ENCODE results near the gene NOPCHAP1. TPM values are rescaled to one million over a fixed set of nuclear protein-coding genes. Genes with fewer than 3 reads are reported as not detected.

NOPCHAP1 gene
- polyA plus RNA-seq, 4 donors: 5.4 to 10.7 (median 7.7) TPM

DNA sequence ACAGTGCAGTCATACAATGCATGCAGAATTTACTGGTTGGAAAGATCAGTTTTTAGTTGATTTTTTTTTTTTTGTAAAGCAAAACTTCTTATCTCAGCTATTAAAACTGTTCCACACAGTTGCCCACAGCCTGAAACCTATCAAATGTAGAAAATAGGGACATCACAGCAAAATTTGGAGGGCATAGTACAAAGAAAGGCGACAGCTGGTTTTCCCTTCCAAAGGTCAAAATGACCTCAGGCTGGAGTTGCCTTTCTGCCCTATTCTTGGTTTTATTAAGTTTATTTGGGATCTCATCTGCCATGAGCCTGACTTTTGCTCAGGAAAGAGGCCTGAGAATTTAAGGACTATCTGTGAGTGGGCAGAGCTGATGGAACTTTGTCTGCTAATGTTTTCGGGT is 28.5 kb downstream of the NOPCHAP1 start:
- no peak for DNase-seq
- Histone ChIP-seq H3K9me3 (ENCODE audit: control insufficient read depth in 2 of 2, insufficient read depth in 1 of 2, low read depth in 1 of 2, low read length in 1 of 2) (peaks cover 0 to 14% of the 10 kb centered on the region in 2 donors), H3K4me1 (ENCODE audit: control insufficient read depth in 3 of 3, insufficient read depth in 2 of 3, low read depth in 1 of 3, low read length in 2 of 3) (peaks cover 0 to 2% (median 0%) of the 10 kb centered on the region in 3 donors), H3K27ac (ENCODE audit: low read depth in 1 of 3, low read length in 2 of 3) (no peak overlapping the region), H3K27me3 (ENCODE audit: control insufficient read depth in 3 of 3, insufficient read depth in 3 of 3, low read length in 3 of 3) (no peaks in the 10 kb centered on the region), H3K36me3 (ENCODE audit: control insufficient read depth in 3 of 3, insufficient read depth in 2 of 3, low read depth in 1 of 3, low read length in 3 of 3) (peaks cover 3 to 15% (median 5%) of the 10 kb centered on the region in 3 donors), H3K4me3 (ENCODE audit: low read depth in 1 of 3, low read length in 3 of 3) (no peak overlapping the region)
- WGBS, 3 donors: 50 to 80% (median 63%) methylated on average over 2 of the region's 2 CpGs
- FAIRE-seq: no peak

GRCh38 chr12:105015543-105015942 is 29.4 kb downstream of the NOPCHAP1 start:
- H3K36me3 ChIP-seq (ENCODE audit: control insufficient read depth in 3 of 3, insufficient read depth in 2 of 3, low read depth in 1 of 3, low read length in 3 of 3): peaks cover 3 to 15% (median 5%) of the 10 kb centered on the region in 3 donors
- FAIRE-seq: no peak
- 95 to 97% (median 96%) methylated on average over 4 of the region's 4 CpGs for WGBS, 3 donors
- H3K27me3 ChIP-seq (ENCODE audit: control insufficient read depth in 3 of 3, insufficient read depth in 3 of 3, low read length in 3 of 3): no peaks in the 10 kb centered on the region
- no peak for DNase-seq
- no peak overlapping the region for H3K4me3 ChIP-seq (ENCODE audit: low read depth in 1 of 3, low read length in 3 of 3)
- peaks cover 0 to 2% (median 0%) of the 10 kb centered on the region in 3 donors for H3K4me1 ChIP-seq (ENCODE audit: control insufficient read depth in 3 of 3, insufficient read depth in 2 of 3, low read depth in 1 of 3, low read length in 2 of 3)
- no peak overlapping the region for H3K27ac ChIP-seq (ENCODE audit: low read depth in 1 of 3, low read length in 2 of 3)
- peaks cover 0 to 14% of the 10 kb centered on the region in 2 donors for H3K9me3 ChIP-seq (ENCODE audit: control insufficient read depth in 2 of 2, insufficient read depth in 1 of 2, low read depth in 1 of 2, low read length in 1 of 2)

GRCh38 chr12:105018012-105018411 is 31.9 kb downstream of the NOPCHAP1 start:
- Histone ChIP-seq H3K27ac (ENCODE audit: low read depth in 1 of 3, low read length in 2 of 3) (no peak overlapping the region), H3K4me3 (ENCODE audit: low read depth in 1 of 3, low read length in 3 of 3) (no peak overlapping the region), H3K36me3 (ENCODE audit: control insufficient read depth in 3 of 3, insufficient read depth in 2 of 3, low read depth in 1 of 3, low read length in 3 of 3) (peaks cover 3 to 11% (median 5%) of the 10 kb centered on the region in 3 donors), H3K9me3 (ENCODE audit: control insufficient read depth in 2 of 2, insufficient read depth in 1 of 2, low read depth in 1 of 2, low read length in 1 of 2) (peaks cover 0 to 7% of the 10 kb centered on the region in 2 donors), H3K4me1 (ENCODE audit: control insufficient read depth in 3 of 3, insufficient read depth in 2 of 3, low read depth in 1 of 3, low read length in 2 of 3) (peaks cover 0 to 2% (median 0%) of the 10 kb centered on the region in 3 donors), H3K27me3 (ENCODE audit: control insufficient read depth in 3 of 3, insufficient read depth in 3 of 3, low read length in 3 of 3) (no peaks in the 10 kb centered on the region)
- WGBS, 3 donors: 91 to 94% (median 92%) methylated on average over 4 of the region's 4 CpGs
- no peak for FAIRE-seq
- DNase-seq: no peak

DNA sequence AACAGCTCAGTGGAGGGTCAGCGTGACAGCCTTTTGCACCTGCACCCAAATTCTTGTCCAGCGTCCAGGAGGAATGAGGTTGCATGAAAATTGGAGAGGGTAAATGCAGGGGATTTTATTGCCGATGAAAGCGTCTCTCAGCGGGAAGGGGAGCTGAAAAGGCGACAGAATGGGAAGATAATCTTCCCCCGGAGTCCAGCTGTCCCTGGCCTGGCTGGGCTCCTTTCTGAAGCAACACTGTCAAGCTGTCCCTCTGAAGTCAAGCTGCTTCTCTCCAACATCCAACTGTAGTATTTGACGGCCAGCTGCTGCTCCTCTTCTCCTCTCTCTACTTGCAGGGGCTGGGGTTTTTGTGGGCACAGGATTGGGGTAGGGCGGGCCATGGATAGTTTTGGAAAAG is 32.7 kb downstream of the NOPCHAP1 start:
- WGBS, 3 donors: 77 to 94% (median 86%) methylated on average over 9 of the region's 9 CpGs
- FAIRE-seq (no peak), DNase-seq (no peak)
- Histone ChIP-seq H3K27me3 (ENCODE audit: control insufficient read depth in 3 of 3, insufficient read depth in 3 of 3, low read length in 3 of 3) (no peaks in the 10 kb centered on the region), H3K36me3 (ENCODE audit: control insufficient read depth in 3 of 3, insufficient read depth in 2 of 3, low read depth in 1 of 3, low read length in 3 of 3) (peaks cover 3 to 5% (median 3%) of the 10 kb centered on the region in 3 donors), H3K27ac (ENCODE audit: low read depth in 1 of 3, low read length in 2 of 3) (no peak overlapping the region), H3K4me1 (ENCODE audit: control insufficient read depth in 3 of 3, insufficient read depth in 2 of 3, low read depth in 1 of 3, low read length in 2 of 3) (peaks cover 0 to 2% (median 0%) of the 10 kb centered on the region in 3 donors), H3K4me3 (ENCODE audit: low read depth in 1 of 3, low read length in 3 of 3) (no peak overlapping the region), H3K9me3 (ENCODE audit: control insufficient read depth in 2 of 2, insufficient read depth in 1 of 2, low read depth in 1 of 2, low read length in 1 of 2) (no peaks in the 10 kb centered on the region)

- no peak for FAIRE-seq
- Histone ChIP-seq H3K27ac (ENCODE audit: low read depth in 1 of 3, low read length in 2 of 3) (no peak overlapping the region), H3K4me3 (ENCODE audit: low read depth in 1 of 3, low read length in 3 of 3) (no peak overlapping the region), H3K4me1 (ENCODE audit: control insufficient read depth in 3 of 3, insufficient read depth in 2 of 3, low read depth in 1 of 3, low read length in 2 of 3) (no peaks in the 10 kb centered on the region), H3K36me3 (ENCODE audit: control insufficient read depth in 3 of 3, insufficient read depth in 2 of 3, low read depth in 1 of 3, low read length in 3 of 3) (peaks cover 3 to 5% (median 3%) of the 10 kb centered on the region in 3 donors), H3K27me3 (ENCODE audit: control insufficient read depth in 3 of 3, insufficient read depth in 3 of 3, low read length in 3 of 3) (no peaks in the 10 kb centered on the region), H3K9me3 (ENCODE audit: control insufficient read depth in 2 of 2, insufficient read depth in 1 of 2, low read depth in 1 of 2, low read length in 1 of 2) (no peaks in the 10 kb centered on the region)
- WGBS, 3 donors: 78 to 92% (median 82%) methylated on average over 3 of the region's 3 CpGs
- no peak for DNase-seq
Observed at GRCh38 chr12:105020241-105020962, 34.3 kb downstream of the NOPCHAP1 start.

GRCh38 chr12:105024928-105025327 is 38.8 kb downstream of the NOPCHAP1 start:
- Histone ChIP-seq H3K4me1 (ENCODE audit: control insufficient read depth in 3 of 3, insufficient read depth in 2 of 3, low read depth in 1 of 3, low read length in 2 of 3) (no peaks in the 10 kb centered on the region), H3K9me3 (ENCODE audit: control insufficient read depth in 2 of 2, insufficient read depth in 1 of 2, low read depth in 1 of 2, low read length in 1 of 2) (no peaks in the 10 kb centered on the region), H3K27me3 (ENCODE audit: control insufficient read depth in 3 of 3, insufficient read depth in 3 of 3, low read length in 3 of 3) (no peaks in the 10 kb centered on the region), H3K27ac (ENCODE audit: low read depth in 1 of 3, low read length in 2 of 3) (no peak overlapping the region), H3K36me3 (ENCODE audit: control insufficient read depth in 3 of 3, insufficient read depth in 2 of 3, low read depth in 1 of 3, low read length in 3 of 3) (no peaks in the 10 kb centered on the region), H3K4me3 (ENCODE audit: low read depth in 1 of 3, low read length in 3 of 3) (no peak overlapping the region)
- FAIRE-seq: no peak
- DNase-seq: no peak
- 71 to 77% (median 75%) methylated on average over 2 of the region's 2 CpGs for WGBS, 3 donors

DNA sequence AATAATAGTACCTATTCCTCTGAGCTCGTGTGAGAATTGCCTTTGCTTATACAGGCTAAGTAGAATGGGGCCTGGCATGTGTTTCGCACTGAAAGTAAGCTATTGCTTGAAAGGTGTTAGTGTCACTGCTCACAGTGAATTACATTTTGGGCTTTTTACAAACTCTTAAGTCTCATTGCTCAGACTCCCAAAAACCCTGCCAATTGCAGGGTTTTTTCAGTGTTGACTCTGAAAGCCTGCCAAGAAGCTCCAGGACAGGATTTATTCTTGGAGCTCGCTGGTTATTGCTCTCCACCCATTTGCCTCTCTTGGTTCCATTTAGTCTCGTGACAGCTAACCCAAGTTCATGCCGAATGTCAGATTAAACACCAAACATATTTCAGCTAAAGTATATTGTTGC is 39.8 kb downstream of the NOPCHAP1 start:
- FAIRE-seq (no peak), DNase-seq (no peak)
- Histone ChIP-seq H3K27me3 (ENCODE audit: control insufficient read depth in 3 of 3, insufficient read depth in 3 of 3, low read length in 3 of 3) (no peaks in the 10 kb centered on the region), H3K4me1 (ENCODE audit: control insufficient read depth in 3 of 3, insufficient read depth in 2 of 3, low read depth in 1 of 3, low read length in 2 of 3) (no peaks in the 10 kb centered on the region), H3K9me3 (ENCODE audit: control insufficient read depth in 2 of 2, insufficient read depth in 1 of 2, low read depth in 1 of 2, low read length in 1 of 2) (no peaks in the 10 kb centered on the region), H3K36me3 (ENCODE audit: control insufficient read depth in 3 of 3, insufficient read depth in 2 of 3, low read depth in 1 of 3, low read length in 3 of 3) (no peaks in the 10 kb centered on the region), H3K4me3 (ENCODE audit: low read depth in 1 of 3, low read length in 3 of 3) (no peak overlapping the region), H3K27ac (ENCODE audit: low read depth in 1 of 3, low read length in 2 of 3) (no peak overlapping the region)
- 37 to 48% (median 43%) methylated on average over 5 of the region's 5 CpGs for WGBS, 3 donors

- Histone ChIP-seq H3K27me3 (ENCODE audit: control insufficient read depth in 3 of 3, insufficient read depth in 3 of 3, low read length in 3 of 3) (no peaks in the 10 kb centered on the region), H3K9me3 (ENCODE audit: control insufficient read depth in 2 of 2, insufficient read depth in 1 of 2, low read depth in 1 of 2, low read length in 1 of 2) (no peaks in the 10 kb centered on the region), H3K36me3 (ENCODE audit: control insufficient read depth in 3 of 3, insufficient read depth in 2 of 3, low read depth in 1 of 3, low read length in 3 of 3) (no peaks in the 10 kb centered on the region), H3K27ac (ENCODE audit: low read depth in 1 of 3, low read length in 2 of 3) (no peak overlapping the region), H3K4me1 (ENCODE audit: control insufficient read depth in 3 of 3, insufficient read depth in 2 of 3, low read depth in 1 of 3, low read length in 2 of 3) (no peaks in the 10 kb centered on the region), H3K4me3 (ENCODE audit: low read depth in 1 of 3, low read length in 3 of 3) (no peak overlapping the region)
- FAIRE-seq (no peak), DNase-seq (no peak)
- 77 to 98% (median 91%) methylated on average over 4 of the region's 4 CpGs for WGBS, 3 donors
Observed at GRCh38 chr12:105026411-105026810, 40.3 kb downstream of the NOPCHAP1 start.

Data from small intestine (tissue), 7 donors.